ENCODE data around the gene PCAT6. TPM values are rescaled to one million over a fixed set of nuclear protein-coding genes. Genes with fewer than 3 reads are reported as not detected.
"Not testable (repeated sequence)": the region's sequence is repeated elsewhere in the genome, so short reads cannot be mapped to it uniquely, and the experiment has no call there.

The PCAT6 gene
- polyA plus RNA-seq, 2 of the 4 experiments (the other 2 are of a cell fraction) = 2.3 to 2.4 TPM

GRCh38 chr1:202791077-202791747 is 19.5 kb upstream of the PCAT6 start:
- no peak overlapping the region for H3K4me2 ChIP-seq
- FAIRE-seq (no peak), DNase-seq (ENCODE audit: low read depth in 1 of 2, low spot score in 1 of 2) (no peak), ATAC-seq (no peak)
- no peak overlapping the region for H3K4me3 ChIP-seq
- peaks cover 19% of the 10 kb centered on the region; the same call in 2 of the 3 replicates for H3K4me1 ChIP-seq
- H3K27ac ChIP-seq = no peak overlapping the region
- no peaks in the 10 kb centered on the region for H3K9me3 ChIP-seq
- WGBS (ENCODE audit: missing lambda C conversion rate) = 88% methylated on average over 4 of the region's 4 CpGs
- ChIA-PET CTCF (interaction anchor here (0.5 to 1.6 kb wide), 2 partner anchors 10 to 444 kb away, joined by 3 to 7 read pairs; no protein-coding TSS in a partner anchor), POLR2A (no interaction called here)
- no peak for TF ChIP-seq KDM1A (IDR thresholded peaks at IDR 0.05; ENCODE audit: low read depth)
- TF ChIP-seq KDM5A (IDR thresholded peaks at IDR 0.05) = no peak
- no peak for TF ChIP-seq ZFP36 (IDR thresholded peaks at IDR 0.05; ENCODE audit: borderline replicate concordance, partially characterized antibody)
- no peak for TF ChIP-seq ZC3H11A (IDR thresholded peaks at IDR 0.05)

- CTCF ChIA-PET = interaction anchor here (1.0 kb wide), 2 partner anchors 9 to 74 kb away, joined by 3 read pairs; no protein-coding TSS in a partner anchor
- Histone ChIP-seq H3K27ac (no peak overlapping the region), H3K4me1 (peaks cover 13% of the 10 kb centered on the region; the same call in 2 of the 3 replicates), H3K4me3 (no peak overlapping the region), H3K9me3 (no peaks in the 10 kb centered on the region), H3K4me2 (no peak overlapping the region)
- DNase-seq (ENCODE audit: low read depth in 1 of 2, low spot score in 1 of 2) (no peak), FAIRE-seq (no peak), ATAC-seq (no peak)
- TF ChIP-seq POLR2AphosphoS2 (conservative IDR thresholded peaks at IDR 0.05; ENCODE audit: low read length) = no peak
- TF ChIP-seq HOXB13 (CRISPR knock-in tag; IDR thresholded peaks at IDR 0.05; ENCODE audit: low read depth) = no peak
- TF ChIP-seq PBX3 (IDR thresholded peaks at IDR 0.05) = no peak
- no peak for TF ChIP-seq BCL3 (IDR thresholded peaks at IDR 0.05)
- TF ChIP-seq KDM1A (IDR thresholded peaks at IDR 0.05; ENCODE audit: low read depth) = no peak
- no peak for TF ChIP-seq MAZ (IDR thresholded peaks at IDR 0.05; ENCODE audit: borderline replicate concordance, low read depth, low read length)
- TF ChIP-seq NPAS2 (CRISPR knock-in tag; IDR thresholded peaks at IDR 0.05; ENCODE audit: borderline replicate concordance) = no peak
- TF ChIP-seq PHF8 (IDR thresholded peaks at IDR 0.05; ENCODE audit: borderline replicate concordance, low read depth) = no peak
- no peak for TF ChIP-seq RNF2 (IDR thresholded peaks at IDR 0.05; ENCODE audit: borderline replicate concordance, low read depth)
- no peak for TF ChIP-seq USF2 (IDR thresholded peaks at IDR 0.05)
- no peak for TF ChIP-seq ESRRA (IDR thresholded peaks at IDR 0.05; ENCODE audit: borderline replicate concordance, low read length)
- no peak for TF ChIP-seq GATA3 (IDR thresholded peaks at IDR 0.05; ENCODE audit: borderline replicate concordance)
- TF ChIP-seq EHMT2 (IDR thresholded peaks at IDR 0.05; ENCODE audit: low read depth) = no peak
- no peak for TF ChIP-seq RAD21 (conservative IDR thresholded peaks at IDR 0.05 in 1 of 2, IDR thresholded peaks at IDR 0.05 in 1 of 2)
- TF ChIP-seq EP300 (IDR thresholded peaks at IDR 0.05) = no peak
- no peak for TF ChIP-seq HOXB5 (CRISPR knock-in tag; IDR thresholded peaks at IDR 0.05)
- TF ChIP-seq KDM5A (IDR thresholded peaks at IDR 0.05) = no peak
- TF ChIP-seq E2F6 (IDR thresholded peaks at IDR 0.05; ENCODE audit: borderline replicate concordance, low read depth) = no peak
- no peak for TF ChIP-seq SMC3 (IDR thresholded peaks at IDR 0.05)
- POLR2A ChIA-PET = no interaction called here
These were observed 16.6 kb upstream of the PCAT6 start for GRCh38 chr1:202794051-202794740.

GRCh38 chr1:202794931-202795330 is 15.8 kb upstream of the PCAT6 start:
- DNase-seq (ENCODE audit: low read depth in 1 of 2, low spot score in 1 of 2); POLR2A ChIA-PET: not testable (repeated sequence)
- WGBS (ENCODE audit: missing lambda C conversion rate) = 88% methylated on average over 6 of the region's 6 CpGs

More at GRCh38 chr1:202794931-202795330, 15.8 kb upstream of the PCAT6 start:
- not testable (repeated sequence) for H3K4me2 ChIP-seq, H3K9me3 ChIP-seq, ATAC-seq, H3K4me3 ChIP-seq, H3K27ac ChIP-seq, FAIRE-seq
- peaks cover 13% of the 10 kb centered on the region; the same call in 2 of the 3 replicates for H3K4me1 ChIP-seq
- CTCF ChIA-PET = interaction anchor here (1.0 to 1.6 kb wide), 3 partner anchors 8 to 75 kb away, joined by 3 to 6 read pairs (median 3); no protein-coding TSS in a partner anchor
